CD4-positive, alpha-beta T cell (primary cell): ENCODE results near the gene LLGL2. TPM values are rescaled to one million over a fixed set of nuclear protein-coding genes. Genes with fewer than 3 reads are reported as not detected.

Experiments used
- ATAC-seq: fragments of 200-7000 bp; cut with Tn5 transposase; one replicate; pipeline ENCODE4 v1.10.0; 2022; ENCODE audit warnings: mild to moderate bottlenecking; ENCODE audit not compliant: poor library complexity
- CTCF ChIA-PET: fragments of 350-600 bp; sonication (Branson Sonifier 250); formaldehyde crosslinking; loops from one replicate; lab custom pipeline; 2021; ENCODE audit warnings: antibody characterized with exemption, inconsistent platforms; lab: Charles Lee
- POLR2A ChIA-PET: fragments of 350-600 bp; sonication (Branson Sonifier 250); formaldehyde crosslinking; loops from one replicate; lab custom pipeline; 2021; ENCODE audit warnings: antibody characterized with exemption, inconsistent platforms; lab: Charles Lee
- DNase-seq, 14 experiments: peaks; one replicate each; pipeline ENCODE4 v3.0.0-alpha.2; 2013 to 2020; ENCODE audit warnings: mixed read lengths in 2 of 14
- H3K27ac ChIP-seq, 2 donors: one replicate each; pipeline versions ENCODE4 v1.5.1 to v1.7.0; 2013; ENCODE audit warnings: low read length in 2 of 2, low read depth in 1 of 2, mild to moderate bottlenecking in 1 of 2
- H3K27me3 ChIP-seq, 2 experiments: 1 replicate in 1 of 2; 2 replicates in 1 of 2; pipeline versions ENCODE4 v1.6.1 to v1.7.0; 2013; ENCODE audit warnings: low read length in 2 of 2, control low read depth in 1 of 2, mild to moderate bottlenecking in 1 of 2, moderate library complexity in 1 of 2; ENCODE audit not compliant: insufficient read depth in 2 of 2, control insufficient read depth in 1 of 2
- H3K36me3 ChIP-seq: one replicate; pipeline ENCODE4 v1.6.1; 2013; ENCODE audit warnings: low read length, control low read depth; ENCODE audit not compliant: insufficient read depth
- H3K4me1 ChIP-seq: one replicate; pipeline ENCODE4 v1.6.1; 2013; ENCODE audit warnings: low read length, control low read depth; ENCODE audit not compliant: insufficient read depth
- H3K4me3 ChIP-seq: one replicate; pipeline ENCODE4 v1.5.1; 2013; ENCODE audit warnings: mild to moderate bottlenecking, low read length, moderate library complexity
- H3K9me3 ChIP-seq, 2 experiments: 1 replicate in 1 of 2; 2 replicates in 1 of 2; pipeline versions ENCODE4 v1.6.1 to v1.7.0; 2013; ENCODE audit warnings: low read length in 2 of 2, mild to moderate bottlenecking in 2 of 2, control low read depth in 1 of 2, moderate library complexity in 1 of 2; ENCODE audit not compliant: control insufficient read depth in 1 of 2, insufficient read depth in 1 of 2
- H3K27ac Mint-ChIP-seq: one replicate; pipeline ENCODE4 v1.8.0; 2020; ENCODE audit warnings: mixed read lengths
- H3K27me3 Mint-ChIP-seq: one replicate; pipeline ENCODE4 v1.8.0; 2021; ENCODE audit warnings: mixed read lengths
- H3K36me3 Mint-ChIP-seq: one replicate; pipeline ENCODE4 v1.8.0; 2021; ENCODE audit warnings: low read depth, mixed read lengths
- H3K4me1 Mint-ChIP-seq: one replicate; pipeline ENCODE4 v1.8.0; 2021; ENCODE audit warnings: low read depth, mixed read lengths
- H3K4me3 Mint-ChIP-seq: one replicate; pipeline ENCODE4 v1.8.0; 2020; ENCODE audit warnings: mild to moderate bottlenecking, mixed read lengths
- H3K9me3 Mint-ChIP-seq: one replicate; pipeline ENCODE4 v1.8.0; 2020; ENCODE audit warnings: mixed read lengths
- intact Hi-C, 2 experiments: fragments of 100-400 bp; cut with DNase I in 1 of 2; cut with micrococcal nuclease in 1 of 2; formaldehyde crosslinking; loops; one replicate each; pipeline versions ENCODE4 v1.15.1 to v1.9.0; 2023 to 2025; cut with DNase I, micrococcal nuclease
- total RNA-seq, 174 experiments: library from RNA in 2 of 174; stranded (reverse) in 2 of 174; gene quantifications; one replicate each; pipeline ENCODE4 v1.2.3 and lab custom pipeline; 2021 to 2026
- TF ChIP-seq, protein P1 (sequence below): fragments of 200-600 bp; IDR thresholded peaks from one replicate; pipeline ENCODE4 v1.8.0; 2022; ENCODE audit warnings: antibody characterized with exemption, mild to moderate bottlenecking

Gene LLGL2
- total RNA-seq, 2 experiments from 2014 or later: 31.2 to 34.2 TPM

DNA sequence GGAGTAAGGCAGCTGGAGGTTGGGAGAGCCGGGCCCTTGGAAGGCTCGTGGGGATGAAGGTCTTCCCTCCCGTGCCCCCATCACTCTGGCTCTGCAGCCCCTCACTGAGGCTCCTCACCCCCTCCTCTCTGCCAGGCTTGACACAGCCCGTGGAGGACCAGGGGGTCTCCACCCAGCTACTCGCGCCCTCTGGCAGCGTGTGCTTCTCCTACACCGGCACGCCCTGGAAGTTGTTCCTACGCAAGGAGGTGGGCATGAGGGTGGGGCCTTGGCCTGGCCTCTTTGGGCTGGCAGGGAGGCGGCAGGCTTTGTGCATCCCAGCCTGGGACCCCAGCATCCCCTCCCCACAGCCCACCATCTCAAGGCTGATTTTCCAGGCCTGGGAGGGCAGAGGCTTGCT lies 92.2 kb downstream of the LLGL2 start:
- Histone ChIP-seq H3K4me1 (no peaks in the 10 kb centered on the region), H3K9me3 (no peaks in the 10 kb centered on the region), H3K4me3 (no peak overlapping the region), H3K27me3 (no peaks in the 10 kb centered on the region), H3K36me3 (no peaks in the 10 kb centered on the region), H3K27ac (no peak overlapping the region)
- DNase-seq (no peak), ATAC-seq (no peak)
- ChIA-PET POLR2A (no interaction called here), CTCF (interaction anchor here (1.3 kb wide), 1 partner anchor 130 kb away, joined by 3 read pairs; no protein-coding TSS in a partner anchor)
- Mint-ChIP-seq H3K27ac (no peak overlapping the region), H3K4me3 (no peak overlapping the region), H3K4me1 (no peaks in the 10 kb centered on the region), H3K9me3 (no peaks in the 10 kb centered on the region), H3K36me3 (peaks cover 4% of the 10 kb centered on the region), H3K27me3 (no peaks in the 10 kb centered on the region)
- intact Hi-C loops: no loop called here
- TF ChIP-seq, protein P1, sequence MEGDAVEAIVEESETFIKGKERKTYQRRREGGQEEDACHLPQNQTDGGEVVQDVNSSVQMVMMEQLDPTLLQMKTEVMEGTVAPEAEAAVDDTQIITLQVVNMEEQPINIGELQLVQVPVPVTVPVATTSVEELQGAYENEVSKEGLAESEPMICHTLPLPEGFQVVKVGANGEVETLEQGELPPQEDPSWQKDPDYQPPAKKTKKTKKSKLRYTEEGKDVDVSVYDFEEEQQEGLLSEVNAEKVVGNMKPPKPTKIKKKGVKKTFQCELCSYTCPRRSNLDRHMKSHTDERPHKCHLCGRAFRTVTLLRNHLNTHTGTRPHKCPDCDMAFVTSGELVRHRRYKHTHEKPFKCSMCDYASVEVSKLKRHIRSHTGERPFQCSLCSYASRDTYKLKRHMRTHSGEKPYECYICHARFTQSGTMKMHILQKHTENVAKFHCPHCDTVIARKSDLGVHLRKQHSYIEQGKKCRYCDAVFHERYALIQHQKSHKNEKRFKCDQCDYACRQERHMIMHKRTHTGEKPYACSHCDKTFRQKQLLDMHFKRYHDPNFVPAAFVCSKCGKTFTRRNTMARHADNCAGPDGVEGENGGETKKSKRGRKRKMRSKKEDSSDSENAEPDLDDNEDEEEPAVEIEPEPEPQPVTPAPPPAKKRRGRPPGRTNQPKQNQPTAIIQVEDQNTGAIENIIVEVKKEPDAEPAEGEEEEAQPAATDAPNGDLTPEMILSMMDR: no peak

DNA sequence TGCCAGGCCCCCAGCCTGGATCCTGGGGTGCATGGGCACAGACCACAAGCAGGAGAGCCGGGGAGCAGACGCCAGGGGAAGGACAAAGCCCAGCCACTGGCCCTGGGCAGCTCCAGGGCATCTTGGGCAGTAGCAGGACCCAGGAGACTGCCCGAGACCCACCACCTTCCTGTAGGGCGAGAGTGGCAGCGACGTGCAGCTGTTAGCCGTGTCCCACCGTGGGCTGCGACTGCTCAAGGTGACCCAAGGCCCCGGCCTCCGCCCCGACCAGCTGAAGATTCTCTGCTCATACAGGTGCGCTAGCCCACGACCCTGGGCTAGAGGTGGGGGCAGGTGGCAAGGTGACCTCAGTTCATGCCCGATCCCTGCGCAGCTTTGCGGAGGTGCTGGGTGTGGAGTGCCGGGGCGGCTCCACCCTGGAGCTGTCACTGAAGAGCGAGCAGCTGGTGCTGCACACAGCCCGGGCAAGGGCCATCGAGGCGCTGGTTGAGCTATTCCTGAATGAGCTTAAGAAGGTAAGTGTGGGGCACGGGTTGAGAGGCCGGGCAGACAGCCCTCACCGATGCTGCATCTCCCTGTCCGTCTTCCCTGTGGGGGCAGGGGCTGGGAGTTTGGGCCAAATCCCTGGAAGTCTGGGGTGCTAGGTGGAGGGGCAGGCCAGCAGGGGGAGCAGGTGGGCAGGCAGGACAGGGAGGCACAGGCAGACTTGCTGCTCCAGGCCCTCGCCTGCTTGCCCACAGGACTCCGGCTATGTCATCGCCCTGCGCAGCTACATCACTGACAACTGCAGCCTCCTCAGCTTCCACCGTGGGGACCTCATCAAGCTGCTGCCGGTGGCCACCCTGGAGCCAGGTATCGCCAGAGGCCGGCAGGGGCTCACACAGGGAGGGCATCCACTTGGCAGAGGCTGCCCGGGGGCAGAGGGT lies 94.3 kb downstream of the LLGL2 start:
- Mint-ChIP-seq H3K27ac (no peak overlapping the region), H3K27me3 (no peaks in the 10 kb centered on the region), H3K36me3 (peaks cover 4% of the 10 kb centered on the region), H3K9me3 (no peaks in the 10 kb centered on the region), H3K4me1 (no peaks in the 10 kb centered on the region), H3K4me3 (no peak overlapping the region)
- ChIA-PET CTCF (interaction anchor here (2.1 kb wide), 1 partner anchor 14 kb away, joined by 8 read pairs; the partner anchor contains the start of gene SMIM5), POLR2A (no interaction called here)
- H3K4me1 ChIP-seq: no peaks in the 10 kb centered on the region
- H3K36me3 ChIP-seq: no peaks in the 10 kb centered on the region
- TF ChIP-seq, protein P1: peak; percentile 25
- H3K9me3 ChIP-seq: no peaks in the 10 kb centered on the region
- ATAC-seq (no peak), DNase-seq (peak in 3 of 14 experiments; percentile 12 to 26 (median 14))
- H3K27ac ChIP-seq: no peak overlapping the region
- no peak overlapping the region for H3K4me3 ChIP-seq
- H3K27me3 ChIP-seq: no peaks in the 10 kb centered on the region
- intact Hi-C loops: no loop called here

DNA sequence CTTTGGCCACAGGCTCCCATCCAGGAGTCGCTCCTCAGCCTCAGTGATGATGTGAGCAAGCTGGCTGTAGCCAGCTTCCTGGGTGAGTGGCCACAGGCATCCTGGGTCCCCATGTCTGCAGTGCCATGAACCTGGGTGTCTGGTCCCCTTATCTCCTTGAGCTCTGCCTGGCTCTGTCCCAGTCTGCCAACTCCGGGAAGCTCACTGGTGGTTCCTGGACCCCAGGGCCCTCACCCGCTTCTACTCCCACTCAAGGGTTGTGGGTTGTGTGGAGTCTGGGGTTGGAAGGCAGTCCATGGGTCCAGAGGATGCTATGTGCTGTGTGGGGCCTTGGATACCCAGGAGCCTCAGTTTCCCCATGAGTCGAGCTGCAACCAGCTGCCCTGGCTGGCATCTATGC lies 96.0 kb downstream of the LLGL2 start:
- Mint-ChIP-seq H3K27me3 (no peaks in the 10 kb centered on the region), H3K27ac (no peak overlapping the region), H3K36me3 (peaks cover 4% of the 10 kb centered on the region), H3K9me3 (no peaks in the 10 kb centered on the region), H3K4me1 (no peaks in the 10 kb centered on the region), H3K4me3 (no peak overlapping the region)
- CTCF ChIA-PET: interaction anchor here (2.1 kb wide), 1 partner anchor 12 kb away, joined by 8 read pairs; the partner anchor contains the start of gene SMIM5
- no peaks in the 10 kb centered on the region for H3K27me3 ChIP-seq
- intact Hi-C loops: no loop called here
- ATAC-seq (no peak), DNase-seq (no peak)
- no peak overlapping the region for H3K27ac ChIP-seq
- no peak overlapping the region for H3K4me3 ChIP-seq
- no peaks in the 10 kb centered on the region for H3K36me3 ChIP-seq
- POLR2A ChIA-PET: no interaction called here
- H3K9me3 ChIP-seq: no peaks in the 10 kb centered on the region
- no peaks in the 10 kb centered on the region for H3K4me1 ChIP-seq
- TF ChIP-seq, protein P1: no peak
